ENCODE data around the gene SPEM3.

Gene SPEM3

GRCh38 chr17:7404737-7405349 lies 23.8 kb upstream of the SPEM3 start:
- no peak for DNase-seq

DNA sequence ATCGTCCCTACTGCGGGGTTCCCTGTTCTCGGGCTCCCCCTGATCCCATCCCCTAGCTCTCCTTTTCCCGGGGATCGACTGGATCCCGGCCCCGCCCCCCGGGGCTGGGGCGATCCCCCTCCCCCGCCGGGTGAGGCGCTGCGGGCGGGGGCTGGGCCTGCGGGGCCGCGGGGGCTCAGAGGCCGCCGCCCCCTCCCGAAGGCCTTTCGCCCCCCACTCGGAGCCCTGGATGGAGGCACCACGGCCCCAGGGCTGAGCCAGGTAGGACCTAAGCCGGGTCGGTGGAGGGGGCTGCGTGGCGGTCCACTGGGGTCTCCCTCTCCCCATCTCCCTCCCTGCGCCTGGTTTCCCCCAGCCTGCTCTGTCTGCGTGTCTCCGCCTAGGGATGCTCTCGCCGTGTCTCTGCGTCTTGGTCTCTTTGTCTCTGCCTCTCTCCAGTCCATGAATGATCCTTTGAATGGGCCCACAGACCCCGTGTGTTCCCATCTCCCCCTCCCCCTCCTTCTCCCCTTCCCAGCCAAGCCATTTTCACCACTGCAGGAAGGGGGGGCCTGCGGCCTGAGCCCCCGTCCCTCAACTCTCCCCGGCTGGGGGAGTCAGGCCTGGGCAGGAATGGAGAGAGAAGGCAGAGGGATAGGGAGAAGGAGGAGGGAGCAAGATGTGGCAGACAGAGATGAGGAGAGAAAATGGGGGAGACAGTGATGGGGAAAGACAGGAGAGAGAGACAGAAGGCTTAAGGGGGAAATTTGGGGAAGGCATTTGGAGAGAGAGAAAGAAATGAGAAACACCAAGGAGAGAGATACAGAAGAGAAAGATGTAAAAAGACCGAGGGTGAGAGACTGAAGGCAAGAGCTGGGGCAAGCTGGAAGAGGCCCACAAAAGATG lies 23.1 kb upstream of the SPEM3 start:
- no peak for DNase-seq

- DNase-seq, result no peak
Measured at GRCh38 chr17:7406235-7406825, 22.3 kb upstream of the SPEM3 start.

- no peak for DNase-seq
Measured at GRCh38 chr17:7407082-7407481, 21.6 kb upstream of the SPEM3 start.

GRCh38 chr17:7407485-7408251 lies 21.0 kb upstream of the SPEM3 start, which contains the start of gene NLGN2:
Gene NLGN2 (plus strand): TSS chr17:7407845. CDS start chr17:7408256, 411 bp downstream.
- no peak for DNase-seq

DNA sequence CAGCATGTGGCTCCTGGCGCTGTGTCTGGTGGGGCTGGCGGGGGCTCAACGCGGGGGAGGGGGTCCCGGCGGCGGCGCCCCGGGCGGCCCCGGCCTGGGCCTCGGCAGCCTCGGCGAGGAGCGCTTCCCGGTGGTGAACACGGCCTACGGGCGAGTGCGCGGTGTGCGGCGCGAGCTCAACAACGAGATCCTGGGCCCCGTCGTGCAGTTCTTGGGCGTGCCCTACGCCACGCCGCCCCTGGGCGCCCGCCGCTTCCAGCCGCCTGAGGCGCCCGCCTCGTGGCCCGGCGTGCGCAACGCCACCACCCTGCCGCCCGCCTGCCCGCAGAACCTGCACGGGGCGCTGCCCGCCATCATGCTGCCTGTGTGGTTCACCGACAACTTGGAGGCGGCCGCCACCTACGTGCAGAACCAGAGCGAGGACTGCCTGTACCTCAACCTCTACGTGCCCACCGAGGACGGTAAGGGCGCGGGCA lies 20.4 kb upstream of the SPEM3 start:
- DNase-seq, result no peak

DNA sequence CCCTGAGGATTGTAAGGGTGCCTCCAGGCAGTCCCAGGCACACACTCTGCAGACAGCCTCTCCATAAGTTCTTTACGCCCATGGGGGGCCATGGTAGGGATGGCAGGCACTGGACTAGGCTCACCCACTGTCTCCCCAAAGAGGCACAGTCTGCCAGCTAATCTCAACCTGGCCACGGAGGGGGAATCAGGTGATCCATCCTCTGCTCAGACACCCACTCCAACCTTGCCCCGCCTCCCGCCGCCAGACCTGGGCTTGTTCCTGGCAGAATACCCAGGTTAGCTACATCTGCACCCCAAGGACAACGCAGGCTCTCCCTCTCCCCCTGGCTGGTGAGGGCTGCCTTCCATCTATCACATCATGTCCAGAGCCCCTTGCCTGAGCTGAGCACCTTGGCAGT lies 19.8 kb upstream of the SPEM3 start:
- DNase-seq, result no peak

- no peak for DNase-seq
Measured at GRCh38 chr17:7409716-7410115, 18.9 kb upstream of the SPEM3 start.

DNA sequence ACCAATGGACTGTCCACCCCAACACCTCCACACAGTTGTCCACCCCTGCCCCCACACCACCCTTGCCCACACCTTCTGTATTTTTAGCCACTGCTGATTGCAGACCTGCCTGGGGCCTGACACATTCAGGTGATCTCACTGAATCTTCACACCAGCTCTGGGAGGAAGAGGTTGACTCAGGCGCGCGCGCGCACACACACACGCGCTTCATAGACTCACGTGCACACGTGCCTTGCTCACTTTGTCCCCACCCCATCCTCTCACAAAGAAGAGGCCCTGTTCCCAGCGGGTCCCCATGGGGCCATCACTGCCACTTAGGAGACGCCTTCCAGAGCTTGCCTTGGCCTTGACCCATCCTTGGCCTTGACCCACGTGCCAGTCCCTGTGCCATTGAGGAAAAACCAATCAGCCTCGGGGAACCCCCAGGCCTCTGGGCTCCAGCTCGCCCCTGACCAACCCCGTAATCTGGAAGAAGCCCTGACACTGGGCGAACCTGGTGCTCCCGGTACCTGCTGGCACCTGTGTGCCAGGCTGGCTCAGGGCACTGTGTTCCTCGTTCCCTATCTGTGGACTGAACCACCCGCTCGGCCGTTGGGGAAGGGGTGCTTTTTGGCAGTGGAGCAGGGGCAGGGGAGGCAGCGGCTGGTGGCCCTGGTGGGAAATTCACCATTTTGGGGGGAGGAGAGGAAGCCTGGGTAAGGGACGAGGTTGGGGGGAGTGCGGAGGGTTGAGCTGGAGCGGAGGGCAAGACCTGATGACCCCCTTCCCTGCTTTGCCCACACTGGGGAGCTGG lies 17.8 kb upstream of the SPEM3 start:
- DNase-seq, result no peak

- no peak for DNase-seq
Measured at GRCh38 chr17:7411427-7411750, 17.3 kb upstream of the SPEM3 start.

GRCh38 chr17:7413346-7413985 lies 15.2 kb upstream of the SPEM3 start:
- no peak for DNase-seq

DNA sequence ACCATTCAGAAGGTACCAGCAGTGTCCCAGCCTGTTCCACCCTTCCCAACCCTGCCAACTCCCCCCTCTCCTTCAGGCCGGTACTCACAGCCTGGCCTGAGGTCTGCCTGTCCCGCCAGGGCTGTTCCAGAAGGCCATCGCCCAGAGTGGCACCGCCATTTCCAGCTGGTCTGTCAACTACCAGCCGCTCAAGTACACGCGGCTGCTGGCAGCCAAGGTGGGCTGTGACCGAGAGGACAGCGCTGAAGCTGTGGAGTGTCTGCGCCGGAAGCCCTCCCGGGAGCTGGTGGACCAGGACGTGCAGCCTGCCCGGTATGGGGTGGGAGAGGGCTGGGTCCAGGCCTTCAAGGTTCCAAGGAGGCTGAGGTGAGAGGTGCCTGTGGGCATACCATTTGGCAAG lies 13.8 kb upstream of the SPEM3 start:
- DNase-seq, result no peak

DNA sequence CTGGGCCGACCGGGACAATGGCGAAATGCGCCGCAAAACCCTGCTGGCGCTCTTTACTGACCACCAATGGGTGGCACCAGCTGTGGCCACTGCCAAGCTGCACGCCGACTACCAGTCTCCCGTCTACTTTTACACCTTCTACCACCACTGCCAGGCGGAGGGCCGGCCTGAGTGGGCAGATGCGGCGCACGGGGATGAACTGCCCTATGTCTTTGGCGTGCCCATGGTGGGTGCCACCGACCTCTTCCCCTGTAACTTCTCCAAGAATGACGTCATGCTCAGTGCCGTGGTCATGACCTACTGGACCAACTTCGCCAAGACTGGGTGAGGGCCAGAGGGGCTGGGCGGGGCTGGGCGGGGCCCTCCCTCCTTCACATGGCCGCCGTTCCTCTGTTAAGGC lies 12.9 kb upstream of the SPEM3 start:
- DNase-seq, result no peak

DNA sequence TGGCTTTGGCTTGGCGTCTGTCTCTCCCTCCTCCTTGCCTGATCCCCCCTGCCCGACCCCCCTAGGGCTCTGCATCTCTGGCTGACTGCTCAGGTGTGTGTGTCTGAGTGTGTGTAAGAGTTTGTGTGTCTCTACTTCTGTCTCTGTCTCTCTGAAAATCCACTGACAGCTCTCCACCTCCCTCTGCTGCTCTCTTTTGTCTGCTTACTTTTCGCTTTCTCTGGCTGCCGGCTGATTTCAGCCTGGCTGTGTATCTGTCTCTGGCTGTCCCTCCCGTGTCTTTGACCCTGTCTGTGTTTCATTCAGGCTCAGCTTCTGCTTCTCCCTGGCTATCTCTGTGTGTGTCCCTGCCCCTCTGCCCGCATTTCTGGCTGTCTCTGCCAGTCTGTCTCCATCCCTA lies 12.3 kb upstream of the SPEM3 start:
- no peak for DNase-seq

DNA sequence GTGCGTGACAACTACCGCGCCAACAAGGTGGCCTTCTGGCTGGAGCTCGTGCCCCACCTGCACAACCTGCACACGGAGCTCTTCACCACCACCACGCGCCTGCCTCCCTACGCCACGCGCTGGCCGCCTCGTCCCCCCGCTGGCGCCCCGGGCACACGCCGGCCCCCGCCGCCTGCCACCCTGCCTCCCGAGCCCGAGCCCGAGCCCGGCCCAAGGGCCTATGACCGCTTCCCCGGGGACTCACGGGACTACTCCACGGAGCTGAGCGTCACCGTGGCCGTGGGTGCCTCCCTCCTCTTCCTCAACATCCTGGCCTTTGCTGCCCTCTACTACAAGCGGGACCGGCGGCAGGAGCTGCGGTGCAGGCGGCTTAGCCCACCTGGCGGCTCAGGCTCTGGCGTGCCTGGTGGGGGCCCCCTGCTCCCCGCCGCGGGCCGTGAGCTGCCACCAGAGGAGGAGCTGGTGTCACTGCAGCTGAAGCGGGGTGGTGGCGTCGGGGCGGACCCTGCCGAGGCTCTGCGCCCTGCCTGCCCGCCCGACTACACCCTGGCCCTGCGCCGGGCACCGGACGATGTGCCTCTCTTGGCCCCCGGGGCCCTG lies 11.5 kb upstream of the SPEM3 start:
- no peak for DNase-seq

- no peak for DNase-seq
Measured at GRCh38 chr17:7418472-7419152, 10.0 kb upstream of the SPEM3 start.

DNA sequence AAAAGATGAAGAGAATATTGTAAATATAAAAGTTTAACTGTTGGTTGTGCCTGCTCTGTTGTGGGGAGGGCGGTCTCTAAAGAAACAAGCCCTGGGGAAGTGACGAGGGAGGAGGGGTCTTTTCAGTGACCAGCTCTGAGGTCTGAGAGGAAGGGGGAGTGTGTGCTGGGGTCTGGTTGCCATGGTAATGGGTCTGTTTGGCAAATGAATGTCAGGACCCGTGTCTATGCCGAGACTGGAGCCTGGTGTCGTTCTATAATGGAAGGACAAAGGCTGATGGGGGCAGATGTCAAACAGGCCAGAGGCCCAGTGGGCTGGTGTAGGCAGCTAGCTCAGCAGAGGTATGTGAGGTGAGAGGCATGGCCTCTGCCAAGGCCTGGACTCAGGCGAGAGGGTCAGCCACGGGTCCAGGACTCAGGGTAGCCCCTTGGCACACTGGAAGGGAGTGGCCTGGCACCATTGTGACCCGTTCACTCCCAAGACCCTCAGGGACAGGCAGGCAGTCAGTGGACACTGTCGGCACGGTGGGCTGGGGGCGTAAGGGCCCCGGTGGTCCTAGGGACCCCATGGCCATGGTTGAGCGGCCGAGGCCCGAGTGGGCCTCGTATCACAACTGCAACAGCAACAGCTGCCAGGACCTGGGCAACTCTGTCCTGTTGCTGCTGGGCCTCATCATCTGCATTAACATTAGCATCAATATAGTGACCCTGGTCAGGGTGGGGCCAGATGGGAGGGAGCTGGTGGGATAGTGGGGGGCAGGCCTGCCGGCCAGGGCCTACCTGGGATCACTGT lies 8.6 kb upstream of the SPEM3 start, which contains the start of gene SPEM1:
TSS of gene SPEM1 (plus strand) at position 506 of the 792 bp plus-strand sequence. CDS start at position 567, 61 bp downstream.
- no peak for DNase-seq

DNA sequence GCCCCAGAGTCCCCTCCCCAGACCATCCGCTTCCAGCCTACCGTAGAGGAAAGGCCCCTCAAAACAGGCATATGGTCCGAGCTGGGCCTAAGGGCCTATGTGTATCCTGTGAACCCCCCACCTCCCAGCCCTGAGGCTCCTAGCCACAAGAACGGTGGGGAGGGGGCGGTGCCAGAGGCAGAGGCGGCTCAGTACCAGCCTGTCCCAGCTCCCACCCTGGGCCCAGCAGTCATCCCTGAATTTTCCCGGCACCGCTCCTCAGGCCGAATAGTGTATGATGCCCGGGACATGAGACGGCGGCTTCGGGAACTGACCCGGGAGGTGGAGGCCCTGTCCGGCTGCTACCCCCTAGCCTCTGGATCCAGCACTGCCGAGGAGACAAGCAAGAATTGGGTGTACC lies 7.5 kb upstream of the SPEM3 start:
- no peak for DNase-seq

- DNase-seq, result no peak
Measured at GRCh38 chr17:7423679-7424078, 5.0 kb upstream of the SPEM3 start.

- DNase-seq, result no peak
Measured at GRCh38 chr17:7425316-7425715, 3.3 kb upstream of the SPEM3 start, which contains the start of gene SPEM2. Gene SPEM2 (plus strand): TSS chr17:7425616. CDS start chr17:7425689, 73 bp downstream.

Measured in SIG-M5 (cell line).